Measurements from ENCODE around the gene SLC45A3. TPM values are rescaled to one million over a fixed set of nuclear protein-coding genes. Genes with fewer than 3 reads are reported as not detected.

SLC45A3 gene
- total RNA-seq, 1 donor from 2014 or later: 9.3 TPM

- Histone ChIP-seq H3K4me3 (ENCODE audit: low read depth, low read length) (no peak overlapping the region), H3K27me3 (ENCODE audit: control insufficient read depth, insufficient read depth, low read length) (no peaks in the 10 kb centered on the region), H3K36me3 (ENCODE audit: control insufficient read depth, insufficient read depth, low read length) (no peaks in the 10 kb centered on the region)
- DNase-seq (ENCODE audit: low read depth): no peak
- TF ChIP-seq CTCF (IDR thresholded peaks at IDR 0.05; ENCODE audit: insufficient read depth, low read length, poor library complexity, severe bottlenecking): no peak
Observed at GRCh38 chr1:205669341-205670149, 10.8 kb downstream of the SLC45A3 start.

GRCh38 chr1:205668951-205669340 is 11.4 kb downstream of the SLC45A3 start:
- DNase-seq (ENCODE audit: low read depth): no peak
- Histone ChIP-seq H3K4me3 (ENCODE audit: low read depth, low read length) (no peak overlapping the region), H3K36me3 (ENCODE audit: control insufficient read depth, insufficient read depth, low read length) (no peaks in the 10 kb centered on the region), H3K27me3 (ENCODE audit: control insufficient read depth, insufficient read depth, low read length) (no peaks in the 10 kb centered on the region)
- no peak for TF ChIP-seq CTCF (IDR thresholded peaks at IDR 0.05; ENCODE audit: insufficient read depth, low read length, poor library complexity, severe bottlenecking)

- no peak for TF ChIP-seq CTCF (IDR thresholded peaks at IDR 0.05; ENCODE audit: insufficient read depth, low read length, poor library complexity, severe bottlenecking)
- DNase-seq (ENCODE audit: low read depth): no peak
- H3K36me3 ChIP-seq (ENCODE audit: control insufficient read depth, insufficient read depth, low read length): no peaks in the 10 kb centered on the region
- no peak overlapping the region for H3K4me3 ChIP-seq (ENCODE audit: low read depth, low read length)
- H3K27me3 ChIP-seq (ENCODE audit: control insufficient read depth, insufficient read depth, low read length): no peaks in the 10 kb centered on the region
Observed at GRCh38 chr1:205667909-205668643, 12.2 kb downstream of the SLC45A3 start.

GRCh38 chr1:205666372-205667166 is 13.7 kb downstream of the SLC45A3 start:
- no peak for DNase-seq (ENCODE audit: low read depth)
- TF ChIP-seq CTCF (IDR thresholded peaks at IDR 0.05; ENCODE audit: insufficient read depth, low read length, poor library complexity, severe bottlenecking): no peak

GRCh38 chr1:205665201-205666045 is 14.9 kb downstream of the SLC45A3 start:
- Histone ChIP-seq H3K27me3 (ENCODE audit: control insufficient read depth, insufficient read depth, low read length) (no peaks in the 10 kb centered on the region), H3K36me3 (ENCODE audit: control insufficient read depth, insufficient read depth, low read length) (peaks cover under 1% of the 10 kb centered on the region), H3K4me3 (ENCODE audit: low read depth, low read length) (no peak overlapping the region)
- DNase-seq (ENCODE audit: low read depth): no peak
- no peak for TF ChIP-seq CTCF (IDR thresholded peaks at IDR 0.05; ENCODE audit: insufficient read depth, low read length, poor library complexity, severe bottlenecking)

More at GRCh38 chr1:205666372-205667166, 13.7 kb downstream of the SLC45A3 start:
- no peaks in the 10 kb centered on the region for H3K27me3 ChIP-seq (ENCODE audit: control insufficient read depth, insufficient read depth, low read length)
- H3K36me3 ChIP-seq (ENCODE audit: control insufficient read depth, insufficient read depth, low read length): no peaks in the 10 kb centered on the region
- no peak overlapping the region for H3K4me3 ChIP-seq (ENCODE audit: low read depth, low read length)
